ENCODE results near the gene RNF212.

RNF212 gene

GRCh38 chr4:1139860-1140259 is 26.5 kb upstream of the RNF212 start (continued):
- TF ChIP-seq PPARA (CRISPR knock-in tag; IDR thresholded peaks at IDR 0.05; ENCODE audit: borderline replicate concordance), result no peak
- TF ChIP-seq, protein P1, sequence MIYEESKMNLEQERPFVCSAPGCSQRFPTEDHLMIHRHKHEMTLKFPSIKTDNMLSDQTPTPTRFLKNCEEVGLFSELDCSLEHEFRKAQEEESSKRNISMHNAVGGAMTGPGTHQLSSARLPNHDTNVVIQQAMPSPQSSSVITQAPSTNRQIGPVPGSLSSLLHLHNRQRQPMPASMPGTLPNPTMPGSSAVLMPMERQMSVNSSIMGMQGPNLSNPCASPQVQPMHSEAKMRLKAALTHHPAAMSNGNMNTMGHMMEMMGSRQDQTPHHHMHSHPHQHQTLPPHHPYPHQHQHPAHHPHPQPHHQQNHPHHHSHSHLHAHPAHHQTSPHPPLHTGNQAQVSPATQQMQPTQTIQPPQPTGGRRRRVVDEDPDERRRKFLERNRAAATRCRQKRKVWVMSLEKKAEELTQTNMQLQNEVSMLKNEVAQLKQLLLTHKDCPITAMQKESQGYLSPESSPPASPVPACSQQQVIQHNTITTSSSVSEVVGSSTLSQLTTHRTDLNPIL (CRISPR knock-in tag; IDR thresholded peaks at IDR 0.05; ENCODE audit: low read depth), result no peak

DNA sequence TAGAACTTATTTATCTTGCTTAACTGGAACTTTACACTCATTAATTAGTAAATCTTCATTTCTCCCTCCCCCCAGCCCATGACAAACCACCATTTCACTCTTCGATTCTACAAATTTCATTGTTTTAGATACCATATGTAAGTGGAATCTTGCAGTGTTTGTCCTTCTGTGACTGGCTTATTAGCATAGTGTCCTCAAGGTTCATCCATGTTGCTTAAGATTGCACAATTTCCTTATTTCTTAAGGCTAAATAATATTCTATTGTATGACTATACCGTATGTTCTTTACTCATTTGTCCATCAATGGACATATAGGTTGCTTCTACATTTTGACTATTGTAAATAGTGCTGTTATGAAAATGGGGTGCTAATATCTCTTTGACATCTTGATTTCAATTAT is 24.5 kb upstream of the RNF212 start:
- TF ChIP-seq ZFP3 (CRISPR knock-in tag; IDR thresholded peaks at IDR 0.05) (no peak), ZNF70 (CRISPR knock-in tag; IDR thresholded peaks at IDR 0.05) (no peak), SNAI2 (CRISPR knock-in tag; IDR thresholded peaks at IDR 0.05) (no peak), ZNF8 (CRISPR knock-in tag; IDR thresholded peaks at IDR 0.05) (no peak), ZC3H10 (CRISPR knock-in tag; IDR thresholded peaks at IDR 0.05) (no peak)
- ATAC-seq, result no peak

GRCh38 chr4:1137063-1137776 is 23.9 kb upstream of the RNF212 start:
- ATAC-seq, result no peak
- TF ChIP-seq CSRNP3 (CRISPR knock-in tag; IDR thresholded peaks at IDR 0.05) (no peak), RARB (CRISPR knock-in tag; IDR thresholded peaks at IDR 0.05) (no peak), CSDC2 (CRISPR knock-in tag; IDR thresholded peaks at IDR 0.05) (no peak), ESRRG (CRISPR knock-in tag; IDR thresholded peaks at IDR 0.05) (no peak), ZC3H10 (CRISPR knock-in tag; IDR thresholded peaks at IDR 0.05) (no peak), BACH2 (CRISPR knock-in tag; IDR thresholded peaks at IDR 0.05; ENCODE audit: borderline replicate concordance) (no peak), ZNF70 (CRISPR knock-in tag; IDR thresholded peaks at IDR 0.05) (no peak), OSR1 (CRISPR knock-in tag; IDR thresholded peaks at IDR 0.05) (no peak), GLIS3 (CRISPR knock-in tag; IDR thresholded peaks at IDR 0.05) (no peak), TCF4 (CRISPR knock-in tag; IDR thresholded peaks at IDR 0.05; ENCODE audit: borderline replicate concordance) (no peak), ZFP3 (CRISPR knock-in tag; IDR thresholded peaks at IDR 0.05) (no peak), SNAI2 (CRISPR knock-in tag; IDR thresholded peaks at IDR 0.05) (no peak), TSHZ2 (CRISPR knock-in tag; IDR thresholded peaks at IDR 0.05) (no peak)
- TF ChIP-seq, protein P1 (CRISPR knock-in tag; IDR thresholded peaks at IDR 0.05; ENCODE audit: low read depth), result no peak
- TF ChIP-seq, protein P2, sequence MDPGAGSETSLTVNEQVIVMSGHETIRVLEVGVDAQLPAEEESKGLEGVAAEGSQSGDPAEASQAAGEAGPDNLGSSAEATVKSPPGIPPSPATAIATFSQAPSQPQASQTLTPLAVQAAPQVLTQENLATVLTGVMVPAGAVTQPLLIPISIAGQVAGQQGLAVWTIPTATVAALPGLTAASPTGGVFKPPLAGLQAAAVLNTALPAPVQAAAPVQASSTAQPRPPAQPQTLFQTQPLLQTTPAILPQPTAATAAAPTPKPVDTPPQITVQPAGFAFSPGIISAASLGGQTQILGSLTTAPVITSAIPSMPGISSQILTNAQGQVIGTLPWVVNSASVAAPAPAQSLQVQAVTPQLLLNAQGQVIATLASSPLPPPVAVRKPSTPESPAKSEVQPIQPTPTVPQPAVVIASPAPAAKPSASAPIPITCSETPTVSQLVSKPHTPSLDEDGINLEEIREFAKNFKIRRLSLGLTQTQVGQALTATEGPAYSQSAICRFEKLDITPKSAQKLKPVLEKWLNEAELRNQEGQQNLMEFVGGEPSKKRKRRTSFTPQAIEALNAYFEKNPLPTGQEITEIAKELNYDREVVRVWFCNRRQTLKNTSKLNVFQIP (CRISPR knock-in tag; IDR thresholded peaks at IDR 0.05; ENCODE audit: borderline replicate concordance, low read depth), result no peak
- TF ChIP-seq, protein P3, sequence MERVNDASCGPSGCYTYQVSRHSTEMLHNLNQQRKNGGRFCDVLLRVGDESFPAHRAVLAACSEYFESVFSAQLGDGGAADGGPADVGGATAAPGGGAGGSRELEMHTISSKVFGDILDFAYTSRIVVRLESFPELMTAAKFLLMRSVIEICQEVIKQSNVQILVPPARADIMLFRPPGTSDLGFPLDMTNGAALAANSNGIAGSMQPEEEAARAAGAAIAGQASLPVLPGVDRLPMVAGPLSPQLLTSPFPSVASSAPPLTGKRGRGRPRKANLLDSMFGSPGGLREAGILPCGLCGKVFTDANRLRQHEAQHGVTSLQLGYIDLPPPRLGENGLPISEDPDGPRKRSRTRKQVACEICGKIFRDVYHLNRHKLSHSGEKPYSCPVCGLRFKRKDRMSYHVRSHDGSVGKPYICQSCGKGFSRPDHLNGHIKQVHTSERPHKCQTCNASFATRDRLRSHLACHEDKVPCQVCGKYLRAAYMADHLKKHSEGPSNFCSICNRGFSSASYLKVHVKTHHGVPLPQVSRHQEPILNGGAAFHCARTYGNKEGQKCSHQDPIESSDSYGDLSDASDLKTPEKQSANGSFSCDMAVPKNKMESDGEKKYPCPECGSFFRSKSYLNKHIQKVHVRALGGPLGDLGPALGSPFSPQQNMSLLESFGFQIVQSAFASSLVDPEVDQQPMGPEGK (CRISPR knock-in tag; IDR thresholded peaks at IDR 0.05; ENCODE audit: borderline replicate concordance), result no peak
